ENCODE measurements around the gene PYGM.

The PYGM gene

DNA sequence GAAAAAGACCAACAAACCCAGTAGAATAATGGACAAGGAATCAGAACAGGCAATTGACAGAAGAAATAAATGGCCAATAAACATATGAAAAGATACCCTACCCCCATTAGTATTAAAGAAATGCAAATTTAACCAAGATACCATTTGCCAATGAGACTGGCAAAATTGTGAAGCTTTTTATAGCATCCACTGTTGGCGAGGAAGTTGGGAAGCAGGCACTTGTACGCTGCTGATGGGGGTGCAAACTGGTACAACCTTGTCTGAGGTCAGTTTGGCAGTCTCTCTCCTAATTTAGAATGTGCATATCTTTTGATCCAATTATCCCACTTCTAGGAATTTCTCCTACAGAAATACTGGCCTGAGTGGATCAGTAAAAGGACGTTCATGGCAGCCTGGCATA lies 28.2 kb downstream of the PYGM start:
- DNase-seq: no peak

DNA sequence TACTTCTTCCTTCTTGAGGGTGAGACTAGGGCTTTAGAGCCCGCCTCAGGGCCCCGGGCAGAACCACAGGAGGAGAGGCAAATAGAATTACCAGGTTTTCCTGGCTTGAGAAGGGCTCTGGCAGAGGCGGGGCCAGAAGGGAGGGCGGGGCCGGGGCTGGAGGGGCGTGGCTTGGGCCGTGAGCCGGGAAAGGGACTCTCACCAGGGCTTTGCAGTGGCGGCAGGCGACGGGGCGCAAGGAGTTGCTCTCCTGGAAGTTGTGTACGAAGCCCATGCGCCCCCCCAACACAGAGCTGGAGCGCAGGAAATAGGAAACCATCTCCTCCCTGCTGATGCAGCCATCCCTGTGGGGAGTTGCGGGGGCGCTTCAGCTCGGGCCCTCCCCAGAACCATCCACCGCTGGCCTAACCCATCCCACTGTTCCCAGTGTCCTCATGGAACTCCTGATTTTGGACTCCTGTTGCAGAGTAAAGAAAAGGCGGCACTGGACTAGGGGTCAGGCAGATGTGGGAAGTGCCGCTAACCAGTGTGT lies 29.9 kb downstream of the PYGM start:
- no peak for DNase-seq

DNA sequence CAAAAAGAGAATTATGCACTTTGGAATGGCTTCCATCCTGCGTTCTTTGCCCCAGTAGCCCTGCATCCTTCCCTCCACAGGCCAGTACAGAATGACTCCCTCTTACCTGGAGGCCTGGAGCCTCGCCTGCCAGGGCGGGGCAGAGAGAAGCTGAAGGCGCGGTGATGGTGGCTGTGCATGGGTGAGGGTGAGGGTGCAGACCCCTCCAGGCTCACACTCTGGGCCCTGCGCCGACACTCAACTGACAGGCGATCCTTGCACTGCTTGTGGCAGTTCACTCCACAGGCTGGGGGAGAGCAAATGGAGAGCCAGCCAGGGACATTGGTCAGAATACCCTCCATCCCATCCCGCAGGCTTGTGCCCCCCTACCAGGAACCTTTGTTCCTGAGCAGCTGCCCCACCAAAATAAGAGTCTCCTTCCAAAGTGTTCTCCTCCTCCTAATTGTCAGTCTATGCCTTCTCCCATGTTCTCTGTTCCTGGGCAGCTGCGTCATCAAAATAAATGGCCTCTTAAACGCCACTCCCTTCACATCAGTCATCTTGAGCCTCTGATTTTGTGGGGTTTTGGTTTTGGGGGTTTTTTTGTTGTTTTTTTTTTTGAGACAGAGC lies 30.9 kb downstream of the PYGM start:
- DNase-seq: no peak

DNA sequence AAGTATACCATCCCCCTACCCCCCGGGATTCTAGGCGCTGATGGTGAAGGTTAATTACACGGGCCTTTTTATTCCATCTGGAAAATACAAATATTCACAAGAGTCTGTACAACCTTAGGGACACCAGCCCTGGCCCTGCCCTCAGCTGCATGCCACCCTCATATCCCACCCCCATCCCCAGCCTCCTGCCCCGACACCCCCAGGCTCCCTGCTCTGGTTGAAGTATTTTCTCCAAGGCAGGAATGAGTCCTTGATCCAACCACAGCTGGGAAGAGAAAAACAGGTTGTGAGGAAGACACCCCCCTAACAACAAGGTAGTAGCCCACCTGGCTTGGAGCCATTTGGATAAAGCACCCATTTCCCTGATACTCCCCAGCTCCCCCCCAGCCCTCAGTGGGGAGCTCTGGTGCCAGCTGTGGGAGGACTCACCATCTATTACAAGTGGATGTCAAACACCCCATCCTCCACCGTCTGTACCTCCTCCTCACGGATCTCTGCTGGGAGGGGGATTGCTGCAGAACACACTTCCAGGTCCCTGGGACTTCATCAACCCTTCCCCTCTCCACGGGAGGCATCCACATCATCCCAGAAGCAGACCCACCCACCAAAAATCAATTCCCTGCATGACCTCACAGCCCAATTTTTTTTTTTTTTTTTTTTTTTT lies 32.8 kb downstream of the PYGM start:
- DNase-seq: no peak

DNA sequence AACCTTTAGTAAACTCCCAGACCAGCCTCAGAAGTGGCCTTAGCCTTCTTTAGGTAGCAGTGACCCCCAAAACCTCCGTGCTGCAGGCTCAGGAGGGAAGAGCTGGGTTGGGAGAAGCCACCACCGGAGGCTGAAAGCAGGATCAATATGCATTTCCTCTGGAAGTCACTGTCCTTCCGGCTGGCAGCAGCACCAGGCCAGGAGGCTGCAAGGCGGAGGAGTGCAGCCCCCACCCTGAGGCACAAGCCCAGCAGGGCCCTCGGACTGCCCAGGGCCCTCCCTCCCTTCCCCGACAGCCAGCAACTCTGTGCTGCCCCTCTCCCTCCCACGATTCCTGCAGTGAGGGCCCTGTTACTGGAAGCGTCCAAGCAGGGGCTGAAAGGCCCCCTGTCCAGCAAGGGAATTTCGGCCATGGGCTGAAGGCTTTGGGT lies 33.5 kb downstream of the PYGM start:
- DNase-seq: no peak

DNA sequence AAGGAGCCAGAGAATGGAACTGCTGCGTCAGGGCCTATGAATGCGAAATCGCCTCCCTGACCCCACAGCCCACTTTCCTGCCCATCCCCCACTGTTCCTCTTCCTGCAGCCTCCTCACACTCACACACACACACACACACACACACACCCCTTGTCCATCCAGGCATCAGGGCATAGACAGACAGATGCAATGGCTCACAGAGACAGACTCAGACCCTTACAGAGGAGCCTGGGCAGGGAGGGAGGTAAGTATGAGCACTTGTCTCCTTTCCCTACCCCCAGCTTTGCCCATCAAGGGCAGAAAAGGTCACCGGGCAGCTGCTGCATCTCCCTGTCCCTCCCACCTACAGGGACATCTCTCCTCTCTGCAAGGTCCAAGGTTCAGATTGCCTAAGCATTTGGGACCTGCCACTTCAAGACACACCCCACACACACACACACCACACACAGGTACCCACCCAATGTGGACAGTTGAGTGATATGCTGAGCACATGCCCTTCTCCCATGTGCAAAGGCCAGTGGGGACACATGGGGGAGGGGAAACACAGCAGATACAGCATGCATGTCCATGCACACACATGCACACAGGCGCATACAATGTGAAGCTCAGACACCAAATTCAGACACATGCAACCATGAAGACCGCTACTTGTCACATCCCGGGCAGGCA lies 34.8 kb downstream of the PYGM start:
- DNase-seq: no peak

DNA sequence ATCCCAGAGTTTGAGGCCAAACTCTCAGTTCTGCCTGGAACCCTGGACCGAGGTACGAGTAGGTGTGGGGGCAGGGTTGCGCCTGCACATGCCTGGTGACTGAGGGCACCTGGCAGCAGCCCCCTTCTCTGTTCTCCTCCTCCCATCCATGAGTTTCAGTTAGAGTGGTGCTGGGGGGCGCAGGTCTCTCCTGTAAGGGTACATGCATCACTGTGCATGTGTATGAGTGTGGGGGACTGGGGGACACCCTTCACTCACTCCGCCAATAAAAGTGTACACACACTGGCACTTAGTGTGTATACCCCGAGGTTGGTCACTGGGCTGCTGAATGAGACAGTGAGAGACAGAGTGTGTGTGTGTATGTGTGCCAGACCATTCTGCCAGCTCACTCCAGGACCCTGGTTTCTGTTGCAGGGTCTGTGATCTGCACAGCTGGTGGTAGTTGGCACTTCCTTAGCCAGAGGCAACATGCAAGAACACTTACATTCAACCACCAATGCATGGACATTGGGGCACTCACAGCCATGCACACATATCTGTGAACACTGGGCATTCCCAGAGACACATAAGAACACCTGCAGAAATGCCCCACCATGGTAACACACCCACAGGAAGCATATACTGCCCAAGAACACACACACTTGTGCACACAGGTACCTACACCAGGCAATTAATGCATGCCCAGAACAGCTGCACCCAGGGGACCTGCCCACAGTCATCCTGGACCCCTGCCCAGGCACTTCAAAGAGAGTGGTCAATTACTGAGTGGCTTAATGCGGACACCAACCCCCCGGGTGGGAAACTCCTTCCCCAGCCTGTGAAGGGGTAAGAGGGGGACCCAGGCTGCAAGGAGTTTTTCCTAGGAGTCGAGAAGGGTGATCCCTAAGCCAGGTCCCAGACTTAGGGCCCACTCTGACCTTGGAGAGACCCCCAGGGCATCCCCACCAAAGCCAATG lies 35.6 kb downstream of the PYGM start:
- DNase-seq: no peak

DNA sequence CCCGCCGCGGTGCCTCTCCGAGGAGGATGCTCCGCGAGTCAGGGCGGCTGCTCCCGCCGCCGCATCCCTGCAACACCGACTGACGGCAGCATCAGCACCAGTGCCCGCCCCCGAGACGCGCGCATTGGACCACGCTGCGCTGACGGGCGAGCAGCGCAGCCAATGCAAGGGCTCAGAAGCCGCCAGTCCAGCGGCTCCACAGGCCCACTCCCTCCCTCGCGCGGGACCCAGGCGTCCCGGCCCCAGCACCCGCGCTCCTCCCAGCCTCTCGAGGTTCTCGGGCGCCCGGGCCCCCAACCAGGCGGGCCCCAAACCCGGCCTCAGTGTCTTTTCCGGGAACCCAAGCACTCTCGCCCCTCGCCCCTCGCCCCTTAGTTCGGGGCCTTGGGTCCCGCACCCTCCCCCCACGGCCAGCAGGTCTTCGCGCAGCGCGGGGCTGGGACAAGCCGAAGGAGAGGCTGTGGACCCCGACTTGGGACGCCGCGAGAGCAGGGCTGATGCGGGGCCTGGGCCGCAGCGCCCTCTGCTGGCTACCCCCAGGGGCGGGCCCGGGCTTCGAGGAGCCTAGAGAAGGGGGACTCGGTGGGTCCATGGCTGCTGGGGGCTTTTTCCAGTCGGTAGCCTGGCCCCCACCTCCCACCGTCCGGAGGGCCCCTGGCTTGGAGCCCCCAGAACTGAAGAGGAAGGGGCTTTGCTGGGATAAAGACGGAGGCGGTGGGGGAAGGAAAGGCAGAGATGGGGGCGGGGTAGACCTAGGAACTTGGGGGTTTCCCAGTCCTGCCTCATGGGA lies 36.5 kb downstream of the PYGM start, which contains the start of gene NRXN2:
TSS of gene NRXN2 (minus strand) at position 81 of the 790 bp plus-strand sequence. CDS start 9,498 bp downstream, outside the sequence.
- DNase-seq: peak; percentile 82

DNA sequence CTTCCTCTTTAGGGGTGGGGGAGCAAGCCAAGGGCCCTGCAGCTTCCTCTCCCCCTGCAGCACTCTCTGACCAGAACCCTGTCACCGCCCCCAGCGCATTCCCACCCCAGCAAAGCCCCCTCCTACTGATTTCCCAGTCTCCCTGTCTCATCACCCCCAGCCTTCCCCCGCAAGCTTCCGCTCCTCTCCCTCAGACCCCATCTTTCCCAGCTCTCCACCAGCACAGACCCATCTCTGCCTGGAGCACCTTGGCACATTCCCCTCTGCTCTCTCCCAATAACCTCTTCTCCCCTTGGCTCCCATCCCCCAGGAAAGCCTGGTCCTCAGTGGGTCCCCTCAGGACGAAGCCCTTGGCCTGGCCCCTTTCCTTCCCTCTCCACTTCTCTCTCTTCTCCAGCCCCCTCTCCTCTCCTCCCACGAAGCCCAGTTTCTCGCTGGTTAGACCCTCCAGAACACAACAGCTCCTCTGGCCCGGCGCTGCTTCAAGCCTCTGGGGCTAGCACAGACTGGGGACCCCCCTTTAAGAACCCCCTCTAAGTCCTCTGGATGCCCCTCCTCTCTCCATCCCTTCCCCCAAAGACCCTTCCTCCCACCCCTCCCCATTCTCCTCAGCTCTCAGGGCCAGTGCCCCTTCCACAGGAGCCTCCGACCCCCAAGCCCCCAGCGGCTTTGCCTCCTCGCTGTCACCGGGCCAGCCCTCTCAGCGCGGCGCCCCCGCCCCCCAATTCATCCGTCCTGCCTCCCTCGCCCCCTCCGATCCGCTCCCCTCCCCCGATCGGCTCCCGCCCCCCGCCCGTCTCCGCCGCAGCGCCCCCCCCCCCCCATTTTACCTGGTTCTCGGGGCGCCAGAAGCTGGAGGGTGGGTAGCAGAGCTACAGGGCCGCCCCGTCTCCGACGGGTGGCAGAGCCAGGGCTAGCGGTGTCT lies 37.4 kb downstream of the PYGM start:
- no peak for DNase-seq

DNA sequence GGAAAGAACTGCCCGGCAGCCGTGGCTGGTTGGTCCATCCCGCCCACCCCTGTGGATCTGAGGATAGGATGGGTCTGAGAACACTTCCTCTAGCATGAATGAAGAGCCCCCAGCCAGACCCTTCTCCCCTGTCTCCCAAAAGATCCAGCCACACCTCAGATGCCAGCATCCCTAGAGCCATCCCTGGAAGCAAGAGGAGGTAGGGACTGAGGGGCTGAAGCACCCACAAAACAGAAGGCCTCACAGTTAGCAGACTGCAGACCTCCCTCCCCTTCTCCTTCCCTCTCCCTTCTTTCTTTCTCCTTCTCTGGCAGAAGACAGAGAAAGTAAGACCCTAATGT lies 38.4 kb downstream of the PYGM start:
- DNase-seq: no peak

DNA sequence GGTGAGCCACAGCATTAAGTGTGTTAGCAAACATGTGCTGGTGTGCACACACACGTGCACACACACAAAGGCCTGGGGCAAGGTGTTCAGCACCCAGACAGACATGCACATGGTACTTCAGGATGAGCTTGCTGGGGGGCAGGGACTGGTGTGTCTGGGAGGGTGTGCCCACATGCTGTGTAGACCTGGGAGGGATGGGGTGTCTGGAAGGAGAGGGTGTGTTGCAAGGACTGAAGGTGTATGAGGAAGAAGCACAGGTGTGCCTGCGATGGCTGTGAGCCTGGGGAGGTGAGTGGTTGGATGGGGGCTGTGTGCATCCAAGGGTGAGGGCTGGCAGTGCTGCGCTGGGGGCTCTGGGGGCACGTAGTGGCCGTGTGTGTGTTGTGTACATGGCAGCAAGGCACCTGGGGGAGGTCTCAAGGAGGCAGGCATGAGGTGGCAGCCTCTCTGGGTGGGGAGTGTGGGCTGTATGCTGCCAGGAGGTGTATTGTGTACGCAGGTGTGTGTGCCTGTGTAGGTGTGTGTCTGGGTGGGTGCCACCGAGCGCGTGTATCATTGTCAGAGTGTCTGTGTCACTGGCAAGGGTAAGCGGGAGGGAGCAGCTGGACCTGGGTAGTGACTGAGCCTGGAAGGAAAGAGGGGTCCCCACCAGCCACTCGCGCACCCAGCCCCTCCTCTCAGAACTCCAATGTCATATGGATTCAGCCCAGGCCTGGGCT lies 39.0 kb downstream of the PYGM start:
- no peak for DNase-seq

DNA sequence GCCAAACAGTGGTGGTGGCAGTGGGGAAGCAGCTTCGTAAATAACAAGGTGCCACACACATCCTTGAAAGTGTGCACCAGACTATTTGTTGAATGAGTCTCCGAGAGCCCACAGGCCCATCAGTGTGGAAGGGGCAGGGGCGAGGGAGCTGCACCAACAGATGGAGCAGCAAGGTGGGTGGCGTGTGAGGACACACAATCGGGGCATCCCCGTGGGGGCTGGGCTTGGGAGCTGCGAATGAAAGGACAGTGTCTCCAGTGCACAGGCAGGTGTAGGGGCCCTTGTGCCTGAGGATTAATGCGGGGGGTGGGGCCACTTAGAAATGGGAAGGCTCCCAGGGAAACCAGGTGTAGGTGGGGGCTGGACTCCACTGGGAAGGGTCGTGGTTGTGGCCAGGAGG lies 39.6 kb downstream of the PYGM start:
- DNase-seq: no peak

DNA sequence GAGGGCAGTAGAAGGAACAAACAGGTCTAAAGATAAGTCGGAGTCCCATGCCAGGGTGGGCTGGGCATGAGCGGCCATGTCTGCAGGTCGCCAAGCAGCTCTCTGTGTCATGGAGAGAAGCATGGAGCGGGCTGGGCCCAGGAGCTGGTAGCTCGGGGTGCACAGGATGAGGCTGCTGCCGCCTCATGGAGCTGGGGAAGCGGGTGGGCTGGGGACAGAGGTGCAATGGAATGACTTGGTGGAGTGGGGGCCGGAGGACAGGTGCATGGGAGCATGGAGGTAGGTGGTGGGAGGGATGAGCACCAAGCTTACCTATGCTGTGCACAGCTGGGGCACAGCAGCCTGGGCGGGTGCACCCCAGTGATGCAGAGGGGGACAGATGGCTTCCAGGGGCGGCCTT lies 40.4 kb downstream of the PYGM start:
- DNase-seq: no peak

DNA sequence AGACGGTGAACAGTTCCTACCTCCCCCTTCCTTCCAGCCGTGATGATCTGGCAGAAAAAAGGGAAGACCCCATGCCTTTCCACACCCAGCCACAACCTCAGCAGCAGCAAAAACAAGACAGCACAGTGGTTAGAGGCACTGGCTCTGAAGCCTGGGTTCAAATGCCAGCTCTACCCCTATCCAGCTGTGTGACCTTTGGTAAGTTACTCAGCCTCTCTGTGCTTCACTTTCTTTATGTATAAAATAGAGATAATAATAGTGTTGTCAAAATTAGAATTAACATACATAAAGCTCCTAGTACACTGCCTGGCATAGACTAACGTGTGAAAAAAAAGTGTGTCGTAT lies 41.0 kb downstream of the PYGM start:
- DNase-seq: no peak

DNA sequence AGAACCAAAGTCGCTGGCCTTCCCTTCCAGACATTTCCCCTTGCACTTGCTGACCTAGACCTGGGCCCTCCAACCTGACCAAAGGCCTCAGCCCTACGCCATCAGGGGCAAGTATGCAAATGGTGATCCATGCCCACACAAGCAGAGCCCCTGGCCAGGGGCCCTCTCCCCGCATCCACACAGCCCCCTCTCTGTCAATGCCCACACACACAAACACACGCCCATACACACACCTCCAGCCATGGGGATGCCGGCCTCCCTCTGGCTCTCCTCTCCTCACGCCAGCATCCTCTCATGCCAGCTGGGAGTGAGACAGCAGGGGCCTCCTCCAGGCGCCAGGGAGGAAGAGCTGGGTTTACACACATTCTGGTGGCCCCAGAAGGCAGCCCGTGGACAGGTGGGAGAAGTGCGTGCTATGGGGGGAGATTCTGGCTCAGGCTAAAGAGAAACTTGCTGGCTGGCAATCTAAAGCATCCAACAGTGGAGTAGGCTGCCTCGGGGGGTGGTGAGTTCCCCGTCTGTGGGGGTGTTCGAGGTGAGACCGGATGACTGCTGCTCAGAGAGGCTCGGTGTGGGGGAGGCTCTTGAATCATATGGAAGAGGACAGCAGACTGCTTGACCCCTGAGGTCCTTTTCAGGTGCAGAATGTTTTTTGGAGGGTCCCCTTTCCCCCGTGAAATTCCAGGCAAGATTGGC lies 41.5 kb downstream of the PYGM start:
- no peak for DNase-seq

DNA sequence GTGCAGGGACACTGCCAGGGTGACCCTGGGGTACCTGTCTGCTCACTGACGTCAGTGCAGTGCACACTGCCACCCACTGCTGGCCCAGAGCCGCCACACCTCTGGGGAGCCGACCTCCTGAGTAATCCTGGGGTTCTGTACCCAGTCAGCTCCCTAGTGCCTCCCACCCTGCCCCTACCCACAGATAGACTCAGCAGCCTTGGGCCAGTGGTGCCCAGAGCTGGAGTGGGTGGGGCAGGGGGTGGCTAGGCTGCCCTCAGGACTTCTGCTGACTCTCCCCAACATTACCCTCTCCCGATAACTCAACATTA lies 42.6 kb downstream of the PYGM start:
- DNase-seq: no peak

DNA sequence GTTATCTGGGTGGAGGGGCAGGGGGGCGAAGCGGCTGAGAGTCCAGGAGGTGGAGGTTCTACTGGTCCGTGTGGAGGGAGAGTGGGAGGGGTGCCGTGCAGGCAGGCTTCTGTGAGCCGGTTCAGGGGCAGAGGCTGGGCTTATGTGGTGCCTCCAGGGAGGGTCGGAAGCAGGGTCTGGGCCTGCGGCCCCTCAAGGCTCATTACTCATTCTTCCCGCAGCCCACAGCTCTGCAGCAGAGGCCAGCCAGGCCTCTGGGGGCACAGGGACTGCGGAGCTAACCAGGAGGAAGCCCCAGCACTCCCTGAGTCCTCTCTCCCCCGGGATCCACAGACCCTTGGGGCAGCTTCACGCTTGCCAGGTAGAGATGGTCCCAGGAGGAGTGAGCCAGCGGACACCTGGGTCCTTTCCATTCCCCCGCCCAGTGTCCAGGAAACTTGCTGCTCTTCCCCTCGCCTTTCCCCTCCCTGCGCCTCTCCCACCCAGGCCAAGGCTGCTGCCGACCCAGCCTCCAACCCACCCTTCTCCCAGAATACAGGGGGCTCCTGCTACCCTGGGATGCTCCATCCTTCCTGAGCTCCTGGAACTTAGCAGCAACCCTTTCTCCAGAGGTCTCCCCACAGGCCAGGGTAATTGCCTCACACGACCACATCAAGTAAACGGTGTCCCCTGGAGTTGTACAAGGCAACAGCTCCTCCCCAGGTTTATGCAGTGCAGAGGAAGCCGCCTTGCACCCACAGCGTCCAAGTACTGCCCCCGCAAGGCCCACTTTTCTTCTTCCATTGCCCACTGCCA lies 43.1 kb downstream of the PYGM start:
- DNase-seq: no peak

DNA sequence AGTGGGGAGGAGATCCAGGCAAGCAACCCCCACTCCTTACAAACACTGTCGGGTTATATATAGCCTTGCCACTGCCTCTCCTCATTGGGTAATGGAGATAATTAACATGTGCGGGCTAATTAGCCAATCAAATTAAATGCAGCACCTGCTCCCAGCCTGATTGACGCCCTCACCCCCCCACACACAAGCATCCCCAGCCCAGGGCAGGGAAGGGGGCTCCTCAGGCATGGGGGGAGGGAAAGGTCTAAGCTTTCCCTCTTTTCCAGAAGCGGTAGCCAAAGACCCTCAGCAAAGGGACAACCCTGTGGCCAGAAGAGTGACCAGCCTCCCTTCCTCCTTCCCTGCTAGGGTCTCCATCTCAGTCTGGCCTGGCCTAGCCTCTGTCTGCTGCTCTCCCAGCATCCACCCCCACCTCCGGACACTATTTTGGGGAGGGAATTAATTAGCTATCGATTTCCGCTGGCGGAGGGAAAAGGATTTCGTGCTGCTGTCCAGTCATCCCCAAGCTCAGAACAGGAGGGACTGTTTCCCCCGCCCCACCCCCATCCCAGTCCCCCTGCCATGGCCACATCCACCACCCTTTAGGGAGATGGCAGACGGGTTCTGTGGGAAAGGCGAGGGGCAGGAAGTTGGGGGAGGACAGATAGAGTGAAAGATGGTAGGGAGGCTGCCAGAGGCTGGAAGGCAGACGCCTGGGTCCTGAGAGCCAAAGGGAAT lies 43.9 kb downstream of the PYGM start:
- DNase-seq: no peak
